Retinal pigment epithelial cell (primary cell): ENCODE measurements around the gene CHSY1.

Source experiments
- DNase-seq: peaks from one replicate; pipeline ENCODE4 v3.0.0-alpha.2; 2010; ENCODE audit warnings: low read depth
- H3K4me3 ChIP-seq: 2 replicates; pipeline ENCODE4 v1.5.1; 2011; ENCODE audit warnings: mild to moderate bottlenecking, low read length, control low read depth, moderate library complexity
- TF ChIP-seq, protein P1 (sequence below): conservative IDR thresholded peaks from 2 replicates; pipeline ENCODE4 v1.5.1; 2011; ENCODE audit warnings: low read depth, low read length, control low read depth, inconsistent platforms

The CHSY1 gene

DNA sequence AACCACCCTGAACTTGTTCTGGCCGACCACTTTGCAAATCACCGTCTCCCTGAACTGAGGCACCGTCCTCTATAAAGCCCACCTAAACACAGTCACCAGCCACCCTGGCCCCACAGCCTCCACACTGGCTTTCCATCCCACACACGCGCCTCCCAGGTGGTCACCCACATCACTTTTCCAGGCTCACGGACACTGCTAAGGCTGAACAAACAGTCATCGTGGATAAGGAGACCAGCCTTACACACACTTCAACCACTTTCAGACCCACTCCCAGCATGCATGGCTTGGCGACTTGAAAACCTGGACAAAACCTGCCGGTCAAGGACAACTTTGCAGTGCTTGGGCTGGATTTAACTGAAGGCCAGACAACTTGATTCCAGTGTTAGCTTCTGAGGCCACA, 8.4 kb downstream of the CHSY1 start:
- TF ChIP-seq, protein P1, sequence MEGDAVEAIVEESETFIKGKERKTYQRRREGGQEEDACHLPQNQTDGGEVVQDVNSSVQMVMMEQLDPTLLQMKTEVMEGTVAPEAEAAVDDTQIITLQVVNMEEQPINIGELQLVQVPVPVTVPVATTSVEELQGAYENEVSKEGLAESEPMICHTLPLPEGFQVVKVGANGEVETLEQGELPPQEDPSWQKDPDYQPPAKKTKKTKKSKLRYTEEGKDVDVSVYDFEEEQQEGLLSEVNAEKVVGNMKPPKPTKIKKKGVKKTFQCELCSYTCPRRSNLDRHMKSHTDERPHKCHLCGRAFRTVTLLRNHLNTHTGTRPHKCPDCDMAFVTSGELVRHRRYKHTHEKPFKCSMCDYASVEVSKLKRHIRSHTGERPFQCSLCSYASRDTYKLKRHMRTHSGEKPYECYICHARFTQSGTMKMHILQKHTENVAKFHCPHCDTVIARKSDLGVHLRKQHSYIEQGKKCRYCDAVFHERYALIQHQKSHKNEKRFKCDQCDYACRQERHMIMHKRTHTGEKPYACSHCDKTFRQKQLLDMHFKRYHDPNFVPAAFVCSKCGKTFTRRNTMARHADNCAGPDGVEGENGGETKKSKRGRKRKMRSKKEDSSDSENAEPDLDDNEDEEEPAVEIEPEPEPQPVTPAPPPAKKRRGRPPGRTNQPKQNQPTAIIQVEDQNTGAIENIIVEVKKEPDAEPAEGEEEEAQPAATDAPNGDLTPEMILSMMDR, result no peak
- H3K4me3 ChIP-seq, result no peak overlapping the region
- no peak for DNase-seq

DNA sequence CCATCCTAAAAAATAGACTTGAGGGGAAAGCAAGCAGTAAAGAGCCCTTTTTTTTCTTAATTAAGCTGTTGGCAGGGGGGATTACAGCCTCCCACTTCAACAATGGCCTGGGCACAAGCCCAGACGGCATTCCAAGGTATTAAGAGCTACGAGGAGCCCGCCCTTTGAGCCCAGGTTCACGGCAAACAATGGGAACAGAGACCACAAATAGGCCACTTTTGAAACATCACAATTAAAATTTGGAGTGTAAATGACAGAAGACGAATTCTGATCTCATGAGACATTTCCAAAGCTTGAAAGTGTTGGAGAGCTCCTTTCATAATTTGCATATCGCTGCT, 8.9 kb downstream of the CHSY1 start:
- TF ChIP-seq, protein P1, result no peak
- DNase-seq, result peak; percentile 75
- no peak overlapping the region for H3K4me3 ChIP-seq

DNA sequence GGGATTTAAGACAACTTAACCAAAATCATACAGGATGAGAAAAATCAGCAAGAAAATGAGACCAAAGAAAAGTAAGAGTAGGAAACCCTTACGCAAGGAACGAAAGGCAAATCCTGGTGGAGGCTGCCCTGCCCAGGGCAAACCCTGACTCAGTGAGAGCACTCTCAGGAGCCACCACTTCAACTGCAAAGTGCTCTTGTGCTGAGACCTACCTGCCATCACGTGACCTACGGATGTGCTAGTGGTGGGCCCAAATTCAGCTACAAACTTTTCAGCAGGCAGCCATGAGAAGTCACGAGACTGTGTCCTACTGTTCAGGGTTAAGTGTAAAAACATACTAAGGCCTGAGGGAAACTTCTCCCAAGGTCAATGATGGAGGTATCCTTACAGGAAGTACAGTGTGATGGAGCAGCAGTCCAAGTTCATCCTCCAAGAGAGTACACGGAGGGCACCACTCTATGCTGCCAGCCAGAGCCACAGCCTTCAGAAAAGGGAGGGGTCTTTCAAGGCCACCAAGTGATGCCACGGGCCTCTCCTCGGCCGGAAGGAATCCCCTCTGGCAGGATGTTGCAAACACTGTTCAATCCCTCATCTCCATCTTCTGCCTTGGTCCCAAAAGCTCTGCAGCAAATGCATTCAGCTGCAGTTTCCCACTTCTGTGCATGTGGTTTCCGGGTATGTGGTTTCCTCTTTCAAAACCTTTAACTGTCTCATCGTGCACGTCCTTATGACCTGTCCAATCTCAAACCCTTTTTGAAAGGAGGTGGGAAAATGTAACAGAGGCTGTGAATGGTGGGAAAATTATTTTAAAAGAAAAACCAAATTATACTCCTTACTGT, 9.5 kb downstream of the CHSY1 start:
- DNase-seq, result no peak
- no peak overlapping the region for H3K4me3 ChIP-seq
- TF ChIP-seq, protein P1, result no peak

DNA sequence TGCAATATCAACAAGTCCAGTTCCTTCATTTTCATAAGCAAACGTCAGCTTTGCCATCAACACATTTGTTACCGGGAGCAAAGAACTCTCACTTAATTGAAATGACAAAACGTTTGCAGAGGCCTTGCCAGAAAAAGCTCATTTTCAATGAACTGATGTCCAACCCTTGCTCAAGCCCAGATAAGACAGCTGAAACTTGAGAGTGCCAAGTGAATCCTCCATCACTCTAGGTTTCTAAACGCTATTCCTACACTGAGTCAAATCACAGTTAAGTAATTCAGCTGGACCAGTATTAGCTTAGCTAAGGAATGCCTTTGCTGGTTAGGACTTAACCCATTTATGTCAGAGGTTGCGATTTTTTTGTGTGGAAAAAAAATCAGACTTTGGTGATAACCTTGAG, 11.5 kb downstream of the CHSY1 start:
- H3K4me3 ChIP-seq, result no peak overlapping the region
- DNase-seq, result no peak
- TF ChIP-seq, protein P1, result no peak

DNA sequence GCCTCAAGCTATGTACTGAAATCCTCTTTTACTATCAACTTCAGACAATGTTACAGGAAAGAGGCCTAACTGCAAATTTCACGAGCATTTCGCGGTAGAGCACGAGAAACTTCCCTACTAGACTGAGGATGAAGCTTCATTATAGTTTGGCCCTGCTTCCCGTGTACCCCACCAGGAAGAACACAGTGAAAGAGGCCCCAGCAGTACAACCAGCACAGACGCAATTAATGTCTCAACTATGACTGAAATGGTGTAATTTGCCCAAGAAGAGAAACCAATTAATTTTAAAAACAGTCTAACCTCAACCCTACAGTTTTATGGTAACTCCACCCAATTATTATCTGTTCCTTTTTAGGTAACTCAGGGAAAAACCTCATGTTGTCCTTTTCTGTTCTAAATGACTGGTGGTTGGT, 12.1 kb downstream of the CHSY1 start:
- no peak overlapping the region for H3K4me3 ChIP-seq
- DNase-seq, result no peak
- TF ChIP-seq, protein P1, result no peak

DNA sequence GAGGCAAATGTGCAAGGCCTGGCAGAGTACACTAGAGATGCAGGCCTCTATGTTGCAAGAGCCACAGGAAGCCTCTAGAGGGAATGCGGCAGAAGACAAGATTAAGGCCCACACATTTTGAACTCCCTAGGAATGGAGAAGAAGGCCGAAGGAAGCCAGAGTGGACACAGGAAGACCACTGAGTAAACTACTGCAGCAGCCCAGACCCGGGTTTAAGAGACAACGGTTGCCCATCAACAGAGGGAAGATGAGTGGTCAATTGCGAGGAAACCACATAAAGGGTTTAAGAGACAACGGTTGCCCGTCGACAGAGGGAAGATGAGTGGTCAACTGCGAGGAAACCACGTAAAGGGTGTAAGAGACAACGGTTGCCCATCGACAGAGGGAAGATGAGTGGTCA, 14.6 kb downstream of the CHSY1 start:
- H3K4me3 ChIP-seq, result no peak overlapping the region
- no peak for DNase-seq
- TF ChIP-seq, protein P1, result no peak

DNA sequence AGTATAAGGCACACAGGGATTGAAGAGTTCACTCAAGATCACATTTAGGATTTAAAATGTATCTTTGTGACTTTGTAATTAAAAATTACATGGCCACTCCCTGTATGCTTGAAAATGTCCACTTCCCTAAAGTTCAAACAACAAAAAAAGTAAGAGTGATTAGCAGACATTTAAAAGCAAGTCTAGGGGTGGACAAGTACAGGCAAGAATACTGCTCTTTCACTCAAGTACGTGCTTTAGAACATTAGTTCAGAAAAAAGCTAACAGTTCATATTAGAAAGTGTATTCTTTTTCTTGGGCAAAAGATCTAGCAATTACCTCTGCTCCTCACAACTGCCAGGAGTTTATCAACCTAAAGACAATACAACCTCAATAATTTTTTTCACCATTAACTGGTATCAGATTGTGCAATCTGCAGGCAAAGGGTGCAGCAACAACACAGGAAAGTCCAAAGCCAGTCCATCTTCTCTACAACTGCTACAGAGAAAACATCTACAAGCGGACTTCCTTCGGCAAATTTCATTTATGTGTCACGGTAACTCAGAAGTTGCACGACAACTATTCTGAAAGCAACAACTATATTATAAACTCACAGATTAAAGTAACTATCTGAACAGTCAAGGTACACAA, 18.1 kb downstream of the CHSY1 start:
- H3K4me3 ChIP-seq, result no peak overlapping the region
- TF ChIP-seq, protein P1, result no peak
- no peak for DNase-seq
